Osteocyte (in vitro differentiated cells): Measurements from ENCODE around the gene EPX. TPM values are rescaled to one million over a fixed set of nuclear protein-coding genes. Genes with fewer than 3 reads are reported as not detected.

Experiments used
- DNase-seq: peaks from one replicate; pipeline ENCODE4 v3.0.0; 2021; ENCODE audit warnings: mixed read lengths; ENCODE audit not compliant: unreplicated experiment; ENCODE audit errors: extremely low spot score
- H3K27ac Mint-ChIP-seq: one replicate; pipeline ENCODE4 v1.8.0; 2021; ENCODE audit warnings: mild to moderate bottlenecking, mixed read lengths; ENCODE audit not compliant: unreplicated experiment
- H3K27me3 Mint-ChIP-seq: one replicate; pipeline ENCODE4 v1.8.0; 2021; ENCODE audit warnings: mixed read lengths; ENCODE audit not compliant: unreplicated experiment
- H3K36me3 Mint-ChIP-seq: one replicate; pipeline ENCODE4 v1.8.0; 2021; ENCODE audit warnings: mixed read lengths; ENCODE audit not compliant: unreplicated experiment
- H3K4me1 Mint-ChIP-seq: one replicate; pipeline ENCODE4 v1.8.0; 2021; ENCODE audit warnings: mixed read lengths; ENCODE audit not compliant: unreplicated experiment
- H3K4me3 Mint-ChIP-seq: one replicate; pipeline ENCODE4 v1.8.0; 2021; ENCODE audit warnings: mild to moderate bottlenecking, moderate library complexity, mixed read lengths; ENCODE audit not compliant: unreplicated experiment
- H3K9me3 Mint-ChIP-seq: one replicate; pipeline ENCODE4 v1.8.0; 2021; ENCODE audit warnings: mixed read lengths; ENCODE audit not compliant: unreplicated experiment
- CTCF ChIP-seq: fragments of 200-600 bp; sonication (generic); IDR thresholded peaks from 2 replicates; pipeline ENCODE4 v1.5.0; 2021; ENCODE audit warnings: antibody characterized with exemption, mild to moderate bottlenecking, moderate library complexity
- total RNA-seq: library from RNA; stranded (reverse); gene quantifications from 2 replicates; pipeline ENCODE4 v1.2.1, GENCODE V29; 2021

EPX gene
- total RNA-seq, 1 donor from 2014 or later = not detected

- Mint-ChIP-seq H3K4me1 (no peaks in the 10 kb centered on the region), H3K27ac (no peak overlapping the region), H3K27me3 (peaks cover 67% of the 10 kb centered on the region), H3K4me3 (no peak overlapping the region), H3K9me3 (peaks cover 10% of the 10 kb centered on the region), H3K36me3 (no peaks in the 10 kb centered on the region)
- no peak for DNase-seq
- TF ChIP-seq CTCF = no peak
These were observed 42.1 kb upstream of the EPX start for GRCh38 chr17:58150394-58150793.

GRCh38 chr17:58153046-58153445 is 39.5 kb upstream of the EPX start:
- no peak for DNase-seq
- Mint-ChIP-seq H3K36me3 (no peaks in the 10 kb centered on the region), H3K9me3 (no peaks in the 10 kb centered on the region), H3K4me1 (peaks cover 8% of the 10 kb centered on the region), H3K27ac (no peak overlapping the region), H3K4me3 (no peak overlapping the region), H3K27me3 (peaks cover 77% of the 10 kb centered on the region)
- TF ChIP-seq CTCF = no peak

- no peak for TF ChIP-seq CTCF
- Mint-ChIP-seq H3K36me3 (no peaks in the 10 kb centered on the region), H3K27ac (no peak overlapping the region), H3K4me1 (peaks cover 8% of the 10 kb centered on the region), H3K4me3 (no peak overlapping the region), H3K27me3 (peaks cover 81% of the 10 kb centered on the region), H3K9me3 (no peaks in the 10 kb centered on the region)
- no peak for DNase-seq
These were observed 38.9 kb upstream of the EPX start for GRCh38 chr17:58153671-58154070.

DNA sequence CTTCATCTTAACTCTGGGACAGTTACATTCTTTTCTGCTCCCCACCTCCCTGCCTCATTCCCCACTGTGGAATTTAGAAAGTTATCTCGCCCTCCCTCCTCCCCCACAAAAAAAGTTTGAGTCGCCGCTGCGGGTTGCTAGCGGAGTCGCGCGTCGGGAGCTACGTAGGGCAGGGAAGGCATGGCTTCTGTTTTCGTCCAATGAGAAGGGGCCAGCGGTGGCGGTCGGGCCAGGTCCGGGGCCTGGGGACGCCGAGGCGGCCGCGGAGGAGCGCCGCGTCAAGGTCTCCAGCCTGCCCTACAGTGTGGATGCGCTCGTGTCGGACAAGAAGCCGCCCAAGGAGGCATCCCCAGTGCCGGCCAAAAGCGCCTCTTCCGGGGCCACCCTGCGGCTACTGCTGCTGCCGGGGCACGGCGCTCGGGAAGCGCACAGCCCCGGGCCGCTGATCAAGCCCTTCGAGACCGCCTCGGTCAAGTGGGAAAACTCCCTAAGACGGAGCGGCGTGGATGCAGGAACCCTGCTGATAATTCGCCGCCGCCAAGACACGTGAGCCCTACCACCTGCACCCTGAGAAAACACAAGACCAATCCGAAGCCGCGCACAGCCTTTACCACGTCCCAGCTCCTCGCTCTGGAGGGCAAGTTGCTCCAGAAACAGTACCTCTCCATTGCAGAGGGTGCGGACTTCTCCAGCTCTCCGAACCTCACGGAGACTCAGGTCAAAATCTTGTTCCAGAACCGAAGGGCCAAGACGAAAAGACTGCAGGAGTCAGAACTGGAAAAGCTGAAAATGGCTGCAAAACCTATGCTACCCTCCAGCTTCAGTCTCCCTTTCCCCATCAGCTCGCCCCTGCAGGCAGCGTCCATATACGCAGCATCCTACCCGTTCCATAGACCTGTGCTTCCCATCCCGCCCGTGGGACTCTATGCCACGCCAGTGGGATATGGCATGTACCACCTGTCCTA is 35.4 kb upstream of the EPX start:
- Mint-ChIP-seq H3K9me3 (no peaks in the 10 kb centered on the region), H3K27me3 (peaks cover 88% of the 10 kb centered on the region), H3K4me3 (peak overlapping the region; percentile 53), H3K4me1 (peaks cover 8% of the 10 kb centered on the region), H3K36me3 (no peaks in the 10 kb centered on the region), H3K27ac (no peak overlapping the region)
- TF ChIP-seq CTCF = no peak
- DNase-seq = no peak

- Mint-ChIP-seq H3K27ac (no peak overlapping the region), H3K27me3 (peaks cover 83% of the 10 kb centered on the region), H3K36me3 (no peaks in the 10 kb centered on the region), H3K4me3 (no peak overlapping the region), H3K4me1 (peaks cover 8% of the 10 kb centered on the region), H3K9me3 (no peaks in the 10 kb centered on the region)
- no peak for DNase-seq
- no peak for TF ChIP-seq CTCF
These were observed 34.3 kb upstream of the EPX start for GRCh38 chr17:58158181-58158580.
